Fibroblast of gingiva (primary cell): ENCODE data around the gene NELL2.
"Not testable (repeated sequence)": the region's sequence is repeated elsewhere in the genome, so short reads cannot be mapped to it uniquely, and the experiment has no call there.

Experiments
- DNase-seq: peaks from one replicate; pipeline ENCODE4 v3.0.0-alpha.2; 2011; ENCODE audit warnings: low read depth

Gene NELL2

GRCh38 chr12:44694017-44694416, 182.1 kb downstream of the NELL2 start:
- no peak for DNase-seq

DNA sequence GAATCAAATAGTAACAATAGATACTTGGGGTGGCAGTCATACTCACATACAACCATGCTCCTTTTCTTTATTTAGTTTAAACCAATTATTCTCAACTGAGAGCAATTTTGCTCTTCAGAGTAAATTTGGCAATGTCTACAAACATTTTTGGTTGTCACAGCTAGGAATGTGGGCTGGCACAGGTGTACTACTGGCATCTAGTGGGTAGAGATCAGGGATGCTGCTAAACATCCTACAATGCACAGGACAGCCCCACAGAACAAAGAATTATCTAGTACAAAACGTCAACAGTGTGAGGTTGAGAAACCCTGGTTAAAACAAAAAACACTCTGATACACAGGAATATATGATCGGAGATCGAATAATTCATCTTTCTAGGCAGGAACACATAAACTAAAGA, 186.5 kb downstream of the NELL2 start:
- DNase-seq, result no peak

GRCh38 chr12:44686821-44687432, 189.2 kb downstream of the NELL2 start:
- not testable (repeated sequence) for DNase-seq

DNA sequence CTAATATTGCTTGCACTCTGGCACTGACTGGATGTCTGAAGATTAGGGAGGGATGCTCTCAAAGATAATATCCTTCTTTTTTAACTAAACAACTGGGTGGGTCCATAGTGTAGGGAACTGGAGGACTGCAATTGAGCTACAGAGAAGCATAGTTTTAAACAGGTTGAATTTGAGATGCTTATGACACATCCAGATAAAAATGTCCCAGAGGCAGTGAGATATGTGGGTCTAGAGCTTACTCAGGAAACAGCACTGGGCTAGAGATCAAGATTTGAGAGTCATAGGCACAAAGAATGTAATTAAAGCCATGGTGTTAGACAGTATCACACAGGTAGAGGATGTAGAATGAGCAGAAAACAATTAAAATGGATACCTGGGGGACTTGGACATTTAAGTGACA, 198.4 kb downstream of the NELL2 start:
- DNase-seq, result no peak

DNA sequence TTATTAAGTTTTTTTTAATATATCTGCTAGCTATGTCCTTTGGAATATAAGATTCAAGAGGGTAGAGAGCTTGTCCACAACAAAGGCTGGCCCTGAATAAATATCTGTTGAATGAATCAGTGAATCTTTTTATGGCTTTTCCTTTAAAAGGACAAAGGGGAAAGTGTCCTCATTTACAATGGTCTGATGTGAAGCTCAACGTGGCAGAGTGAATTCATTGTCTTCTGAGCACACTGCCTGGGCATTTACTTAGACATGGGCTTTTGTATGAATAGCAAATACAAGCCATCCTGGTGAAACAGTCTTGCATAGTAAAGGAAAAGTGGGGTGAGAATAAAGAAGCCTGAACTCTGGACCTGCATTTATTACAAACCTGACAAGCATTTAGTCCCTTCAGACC, 201.2 kb downstream of the NELL2 start:
- no peak for DNase-seq

GRCh38 chr12:44673811-44674210, 202.3 kb downstream of the NELL2 start:
- no peak for DNase-seq

DNA sequence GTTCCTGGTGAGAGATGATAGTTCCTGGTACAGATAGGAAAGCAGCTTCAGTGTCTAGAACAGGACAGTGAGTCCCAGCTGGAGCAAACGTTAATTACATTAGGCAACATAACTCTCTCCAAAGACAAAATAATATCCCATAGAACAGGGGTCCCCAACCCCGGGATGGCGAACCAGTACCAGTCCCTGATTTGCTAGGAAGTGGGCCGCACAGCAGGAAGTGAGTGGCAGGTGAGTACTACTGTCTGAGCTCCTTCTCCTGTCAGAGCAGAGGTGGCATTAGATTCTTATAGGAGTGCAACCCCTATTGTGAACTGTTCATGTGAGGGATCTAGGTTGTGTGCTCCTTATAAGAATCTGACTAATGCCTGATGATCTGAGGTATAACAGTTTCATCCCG, 204.1 kb downstream of the NELL2 start:
- no peak for DNase-seq

- no peak for DNase-seq
Measured at GRCh38 chr12:44668443-44668842, 207.7 kb downstream of the NELL2 start.

DNA sequence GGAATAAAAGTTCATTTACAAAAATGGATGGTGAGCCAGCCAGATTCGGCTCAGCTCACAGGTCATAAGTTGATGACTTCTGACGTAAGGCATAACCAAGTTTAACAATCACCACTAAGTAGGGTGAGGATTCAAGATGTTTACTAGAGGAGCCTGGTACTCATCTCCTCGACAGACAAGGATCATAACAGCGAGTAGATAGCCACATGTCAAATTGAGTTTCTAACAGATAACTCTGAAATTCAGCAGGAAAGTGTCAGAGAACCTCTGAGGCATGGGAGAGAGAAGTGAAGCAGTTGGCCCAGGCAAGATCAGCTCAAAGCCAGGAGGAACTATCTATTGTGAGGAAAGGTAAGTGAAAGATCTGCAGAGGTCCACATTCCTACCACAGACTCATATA, 208.7 kb downstream of the NELL2 start:
- no peak for DNase-seq

DNA sequence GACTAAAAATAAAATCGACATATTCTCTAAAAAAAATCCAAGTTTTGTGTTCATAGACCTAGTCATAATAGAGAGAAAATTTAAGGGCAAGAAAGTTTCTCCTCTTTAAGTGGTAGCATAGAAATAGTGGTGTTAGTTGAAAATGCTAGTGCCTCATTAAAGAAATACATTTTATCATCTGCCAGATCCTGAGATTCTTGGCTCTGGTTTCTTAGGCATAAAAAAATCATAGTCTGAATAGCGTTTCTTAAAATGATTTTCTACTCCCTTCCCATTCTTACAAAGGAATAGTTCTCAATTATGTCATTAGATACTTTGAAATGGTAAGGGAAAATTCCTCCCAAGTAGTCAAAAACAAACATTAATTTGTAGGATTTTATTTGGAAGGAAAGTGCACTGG, 212.8 kb downstream of the NELL2 start:
- DNase-seq, result no peak

DNA sequence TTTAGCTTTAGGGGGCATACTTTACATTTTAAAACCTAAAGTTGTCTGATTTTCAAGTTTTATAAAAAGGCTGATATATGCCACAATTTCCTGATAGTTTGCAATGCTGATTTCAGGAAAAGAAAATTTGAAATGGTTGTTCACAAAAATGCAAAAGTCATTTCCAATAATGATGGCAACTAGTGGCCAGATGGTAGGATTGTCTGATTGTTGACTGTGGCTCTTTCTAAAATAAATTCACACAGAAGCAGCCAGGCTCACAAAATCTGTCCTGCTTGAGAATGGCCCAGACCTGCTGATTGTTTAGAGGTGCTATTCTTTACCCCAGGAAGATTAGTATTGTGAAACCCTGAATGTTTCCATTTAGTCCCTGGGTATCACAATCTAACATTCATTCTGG, 220.3 kb downstream of the NELL2 start:
- no peak for DNase-seq

DNA sequence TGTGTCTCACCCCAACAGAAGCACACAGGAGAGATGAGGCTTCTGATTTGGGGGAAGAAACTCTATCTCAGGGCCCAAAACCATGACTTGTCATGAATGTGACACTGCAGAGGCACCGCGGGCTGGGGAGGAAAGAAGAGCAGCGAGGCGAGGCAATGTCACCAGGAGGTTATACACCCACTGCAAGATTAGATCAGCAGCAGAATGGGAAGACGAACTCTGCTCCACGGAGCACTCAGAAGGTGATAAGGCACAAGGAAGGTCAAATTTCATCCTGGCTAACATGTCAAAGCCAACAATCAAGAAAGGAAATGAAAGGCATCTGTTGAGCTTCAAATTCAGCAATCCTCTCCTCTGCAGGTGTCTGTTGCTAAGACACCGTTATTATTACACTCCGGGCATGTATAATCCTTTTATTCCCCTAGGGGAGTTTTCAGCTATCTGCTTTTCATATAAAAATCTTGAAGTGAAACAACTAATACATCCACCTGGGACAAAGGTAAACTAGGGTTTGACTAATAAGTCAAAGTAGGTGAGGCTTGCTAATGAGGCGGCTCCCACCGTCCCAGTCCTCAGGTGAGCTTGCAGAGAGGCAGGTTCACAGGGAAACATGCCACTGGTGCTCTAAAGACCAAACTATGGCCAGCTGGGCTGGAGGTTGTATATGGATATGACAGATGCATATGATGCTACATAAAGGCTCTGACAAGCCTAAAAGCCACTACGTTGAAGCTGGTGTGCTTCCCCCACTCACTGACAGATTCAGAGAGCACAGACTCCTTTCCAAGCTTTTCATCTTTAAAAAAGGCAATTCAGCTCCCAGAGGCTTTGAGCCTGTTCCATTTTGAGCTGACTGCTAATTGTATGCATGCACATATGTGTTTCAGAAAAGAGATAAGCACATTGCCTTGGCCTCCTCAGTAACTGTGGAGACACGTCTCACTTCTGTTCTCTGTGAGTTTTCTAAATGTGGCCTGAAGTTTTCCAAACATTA, 221.2 kb downstream of the NELL2 start:
- no peak for DNase-seq

DNA sequence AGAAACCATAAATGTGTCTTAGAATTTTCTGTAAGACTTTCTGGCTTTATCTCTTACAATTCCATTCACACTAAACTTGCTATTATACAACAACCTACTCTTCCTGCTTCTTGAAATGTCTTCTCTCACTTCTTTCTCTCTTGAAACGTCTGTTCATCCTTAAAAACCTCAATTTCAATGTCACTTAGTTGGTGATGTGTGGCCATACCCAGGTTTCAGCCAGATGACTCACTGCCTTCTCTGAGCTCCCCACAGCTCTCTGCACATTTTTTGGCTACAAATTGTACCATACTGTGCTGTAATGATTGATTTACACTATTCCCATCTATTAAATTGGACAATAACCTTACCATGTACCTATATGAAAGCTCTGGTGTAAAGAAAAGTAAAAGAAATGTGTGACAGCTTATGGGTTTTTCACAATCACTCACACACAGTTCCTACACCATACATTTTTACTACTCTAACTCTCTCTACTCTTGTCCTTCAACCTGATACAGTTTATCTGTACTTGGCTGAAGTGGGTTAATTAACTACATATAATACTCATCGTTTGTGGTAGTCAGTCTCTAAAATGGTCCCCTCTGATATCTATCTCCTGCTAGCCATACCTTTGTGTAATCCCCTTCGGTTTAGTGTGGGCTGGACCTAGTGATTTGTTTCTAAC, 222.1 kb downstream of the NELL2 start:
- DNase-seq, result no peak

GRCh38 chr12:44649693-44650092, 226.4 kb downstream of the NELL2 start:
- DNase-seq, result no peak

GRCh38 chr12:44647917-44648690, 228.0 kb downstream of the NELL2 start:
- DNase-seq, result no peak

DNA sequence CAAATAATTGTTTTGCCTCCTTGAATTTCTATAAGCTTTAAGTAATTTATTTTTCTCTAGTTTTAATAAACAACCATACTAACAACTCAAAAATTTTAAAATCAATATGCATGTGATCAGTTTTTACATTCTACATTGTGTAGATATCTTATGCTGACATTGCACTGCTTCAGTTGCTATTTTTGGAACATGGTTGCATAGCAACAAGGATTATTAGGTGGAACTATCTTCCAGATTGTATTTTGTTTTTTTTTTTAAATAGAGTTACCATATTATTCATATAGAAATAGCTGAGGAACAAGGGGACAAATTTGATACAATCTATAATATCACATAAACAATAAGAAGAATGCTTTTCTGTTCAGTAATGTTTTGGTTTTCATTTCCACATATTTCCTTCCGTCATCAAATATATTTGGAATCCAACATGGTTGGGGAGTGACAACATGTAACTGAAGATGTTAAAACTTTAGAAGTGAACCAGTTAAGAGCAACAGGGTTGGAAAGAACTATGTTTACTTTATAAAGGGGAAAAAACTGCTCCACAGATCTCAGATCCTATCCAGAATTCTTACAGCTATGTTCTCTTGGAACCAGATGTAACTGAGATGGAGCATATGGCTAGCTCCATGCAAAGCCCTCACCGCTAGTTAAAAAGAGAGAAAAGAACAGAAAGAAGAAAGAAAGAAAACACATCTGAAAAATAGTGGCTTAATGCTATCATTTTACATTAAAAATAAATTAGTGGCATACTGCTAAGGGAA, 235.5 kb downstream of the NELL2 start:
- DNase-seq, result no peak

- no peak for DNase-seq
Measured at GRCh38 chr12:44637875-44638274, 238.2 kb downstream of the NELL2 start.

DNA sequence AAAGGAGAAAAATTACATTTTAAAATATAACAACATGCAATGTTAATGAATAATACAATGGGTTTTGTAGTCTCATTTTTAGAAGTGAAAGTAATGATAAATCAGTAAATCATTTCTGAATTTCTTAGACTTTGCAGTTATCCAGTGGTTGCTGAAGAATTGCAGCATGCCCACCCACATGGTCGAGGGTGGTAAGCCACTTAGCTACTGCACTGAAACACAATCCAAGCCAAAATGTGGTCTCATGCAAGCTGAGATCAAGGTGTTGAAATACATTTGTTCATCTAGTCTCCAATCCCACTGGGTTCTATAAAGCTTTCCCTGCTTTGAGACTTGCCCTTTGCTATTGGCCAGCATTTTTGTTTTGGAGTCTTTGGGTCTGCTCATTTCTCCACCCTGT, 247.9 kb downstream of the NELL2 start:
- DNase-seq, result no peak

DNA sequence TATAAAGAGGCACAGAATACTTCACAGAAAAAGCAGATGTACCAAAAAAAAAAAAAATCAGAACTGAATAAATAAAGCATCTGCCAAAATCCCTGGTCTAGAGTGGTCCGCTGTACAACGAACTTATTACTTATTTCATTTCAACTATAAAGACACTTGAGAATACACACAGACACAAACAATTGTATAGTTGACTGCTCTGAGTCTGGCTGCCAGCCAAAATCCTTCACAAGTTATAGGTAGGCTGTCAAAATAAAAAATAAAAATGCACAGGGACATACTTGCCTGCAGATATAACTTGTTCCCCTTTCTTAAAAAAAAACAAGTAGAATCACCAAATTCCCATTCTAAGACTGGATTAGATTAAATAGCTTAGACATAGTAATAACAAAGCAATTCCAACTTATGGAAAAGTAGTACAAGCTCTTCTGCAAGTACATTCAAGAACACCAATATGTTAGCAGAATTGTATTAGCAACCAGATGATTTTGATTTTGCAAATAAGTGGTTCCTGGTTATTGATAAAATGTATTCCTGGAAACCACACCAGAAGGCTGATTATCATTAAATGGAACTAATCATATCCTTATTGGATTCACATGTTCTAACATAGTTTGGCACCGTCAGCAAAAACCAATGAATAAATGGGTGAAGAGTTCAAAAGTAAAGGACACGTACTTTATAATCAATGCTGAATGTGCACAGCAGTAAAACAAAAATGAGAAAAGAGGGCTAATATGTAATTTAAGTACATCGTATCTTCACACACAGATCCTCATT, 248.5 kb downstream of the NELL2 start:
- no peak for DNase-seq

DNA sequence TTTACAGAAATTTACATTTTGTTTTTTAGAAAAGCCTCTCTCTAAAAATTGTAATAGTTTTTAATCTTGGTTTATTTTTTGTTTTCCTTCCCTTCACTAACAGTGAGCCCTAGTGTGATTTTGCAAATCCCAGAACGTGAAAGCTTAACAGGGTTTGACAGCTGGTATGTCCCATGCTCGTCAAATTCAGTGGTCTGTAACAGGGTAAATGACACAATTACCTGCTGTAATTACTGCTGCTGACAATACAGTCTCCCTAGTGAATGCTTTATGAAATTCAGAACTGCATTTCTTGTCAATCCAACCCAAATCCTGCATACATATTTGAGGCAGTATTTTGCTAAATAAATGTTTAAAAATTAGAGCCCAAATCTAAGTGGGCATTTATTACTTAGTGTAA, 249.2 kb downstream of the NELL2 start:
- DNase-seq, result no peak

- no peak for DNase-seq
Measured at GRCh38 chr12:44618946-44619345, 257.2 kb downstream of the NELL2 start.
